NCI-H345 treated with DMSO at 0.1 percent for 48 hours (cell line): Measurements from ENCODE around the gene ZNF44.

Source experiments
- DNase-seq: peaks from one replicate; lab custom pipeline; 2025; ENCODE audit not compliant: unreplicated experiment; lab: John Stamatoyannopoulos, UW

Gene ZNF44

GRCh38 chr19:12265921-12266704, 28.6 kb downstream of the ZNF44 start:
- no peak for DNase-seq

- no peak for DNase-seq
Observed at GRCh38 chr19:12261554-12261953, 33.1 kb downstream of the ZNF44 start.

GRCh38 chr19:12260861-12261260, 33.8 kb downstream of the ZNF44 start:
- DNase-seq: no peak

- no peak for DNase-seq
Observed at GRCh38 chr19:12260236-12260635, 34.4 kb downstream of the ZNF44 start.

GRCh38 chr19:12255372-12255771, 39.3 kb downstream of the ZNF44 start:
- DNase-seq: no peak

DNA sequence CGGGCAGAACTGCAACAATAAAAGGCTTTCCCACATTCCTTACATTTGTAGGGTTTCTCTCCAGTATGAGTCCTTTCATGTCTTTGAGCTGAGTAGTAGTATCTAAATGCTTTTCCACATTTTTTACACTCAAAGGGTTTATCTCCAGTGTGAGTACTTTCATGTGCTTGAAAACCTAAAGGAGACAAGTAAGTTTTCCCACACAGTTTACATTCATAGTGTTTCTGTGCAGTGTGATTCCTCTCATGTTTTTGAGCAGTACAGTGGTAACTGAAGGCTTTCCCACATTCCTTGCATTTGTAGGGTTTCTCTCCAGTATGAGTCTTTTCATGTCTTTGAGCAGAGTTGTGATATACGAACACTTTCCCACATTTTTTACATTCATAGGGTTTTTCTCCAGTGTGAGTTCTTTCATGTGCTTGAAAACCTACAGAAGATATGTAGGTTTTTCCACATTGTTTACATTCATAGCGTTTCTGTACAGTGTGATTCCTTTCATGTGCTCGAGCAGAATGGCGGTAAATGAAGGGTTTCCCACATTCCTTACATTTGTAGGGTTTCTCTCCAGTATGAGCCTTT, 47.0 kb downstream of the ZNF44 start:
- no peak for DNase-seq

DNA sequence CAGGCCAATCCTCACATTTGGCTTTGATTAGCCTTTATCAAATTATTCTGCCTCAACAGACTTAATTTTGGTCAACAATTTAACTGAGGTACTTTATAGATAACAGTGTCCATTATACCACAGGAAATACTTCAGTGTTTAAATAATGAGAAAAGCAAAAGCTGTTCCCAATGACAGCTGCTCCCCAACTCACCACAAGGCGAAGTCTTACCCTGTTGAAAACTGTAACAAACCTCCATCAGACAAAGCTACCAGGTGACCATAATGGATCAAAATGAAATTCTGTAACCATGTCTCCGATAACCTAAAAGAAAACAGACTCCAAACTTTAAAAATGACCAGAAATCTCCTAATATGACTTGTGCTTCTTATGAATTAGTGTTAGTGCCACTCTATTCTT, 50.3 kb downstream of the ZNF44 start:
- no peak for DNase-seq

GRCh38 chr19:12237143-12237839, 57.4 kb downstream of the ZNF44 start:
- DNase-seq: no peak

DNA sequence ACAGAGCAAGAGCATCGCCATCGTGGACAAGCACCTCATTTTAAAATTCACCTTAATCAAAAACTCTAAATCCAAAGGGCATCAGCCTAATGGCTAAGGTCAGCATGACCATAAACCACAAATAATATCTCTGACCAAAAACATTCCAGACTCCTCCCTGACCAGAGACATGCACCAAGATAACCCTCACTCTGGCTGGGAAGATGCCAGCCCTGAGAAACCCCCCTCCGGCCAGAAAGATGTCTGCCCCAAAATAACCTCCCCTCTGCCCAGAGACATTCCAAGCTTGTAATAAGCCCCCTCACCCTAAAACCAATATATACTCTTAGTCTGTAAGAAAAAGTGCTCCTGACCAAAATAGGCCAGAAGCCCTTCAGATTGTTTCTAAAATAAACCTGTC, 61.7 kb downstream of the ZNF44 start:
- DNase-seq: no peak

GRCh38 chr19:12230751-12231733, 63.6 kb downstream of the ZNF44 start:
- DNase-seq: no peak

DNA sequence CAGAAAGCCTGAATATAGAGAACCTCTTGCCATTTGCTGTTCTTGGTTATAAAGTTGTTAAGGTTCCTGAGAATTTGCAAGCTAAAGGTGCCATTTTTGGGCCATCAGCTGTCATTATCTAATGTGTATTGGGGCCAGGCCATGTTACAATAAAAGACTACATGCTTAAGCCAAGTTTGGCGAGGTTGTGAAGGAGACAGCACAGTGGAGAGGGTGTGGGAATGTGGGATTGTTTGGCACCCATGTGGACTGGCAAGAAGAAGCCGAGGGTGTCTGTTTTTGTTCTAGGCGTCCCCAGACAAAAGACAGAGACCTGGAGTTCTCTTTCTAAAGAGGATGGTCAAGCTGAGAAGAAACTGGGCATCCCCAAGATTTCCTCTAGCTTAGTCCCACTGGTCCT, 64.7 kb downstream of the ZNF44 start:
- DNase-seq: no peak

DNA sequence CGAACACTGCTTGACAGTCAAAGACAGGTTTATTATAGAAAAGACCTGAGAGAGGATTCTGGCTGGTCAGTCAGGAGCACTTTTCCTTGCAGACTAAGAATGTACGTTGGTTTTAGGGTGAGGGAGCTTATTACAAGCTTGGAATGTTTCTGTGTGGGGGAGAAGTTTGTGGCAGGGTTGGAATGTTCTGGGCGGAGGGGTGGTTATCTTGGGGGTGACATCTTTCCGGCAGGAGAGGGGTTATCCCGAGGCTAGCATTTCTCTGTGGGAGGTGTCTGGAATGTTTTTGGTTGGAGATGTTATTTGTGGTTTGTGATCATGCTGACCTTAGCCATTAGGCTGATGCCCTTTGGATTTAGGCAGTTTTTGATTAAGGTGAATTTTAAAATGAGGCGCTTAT, 70.0 kb downstream of the ZNF44 start:
- DNase-seq: no peak

DNA sequence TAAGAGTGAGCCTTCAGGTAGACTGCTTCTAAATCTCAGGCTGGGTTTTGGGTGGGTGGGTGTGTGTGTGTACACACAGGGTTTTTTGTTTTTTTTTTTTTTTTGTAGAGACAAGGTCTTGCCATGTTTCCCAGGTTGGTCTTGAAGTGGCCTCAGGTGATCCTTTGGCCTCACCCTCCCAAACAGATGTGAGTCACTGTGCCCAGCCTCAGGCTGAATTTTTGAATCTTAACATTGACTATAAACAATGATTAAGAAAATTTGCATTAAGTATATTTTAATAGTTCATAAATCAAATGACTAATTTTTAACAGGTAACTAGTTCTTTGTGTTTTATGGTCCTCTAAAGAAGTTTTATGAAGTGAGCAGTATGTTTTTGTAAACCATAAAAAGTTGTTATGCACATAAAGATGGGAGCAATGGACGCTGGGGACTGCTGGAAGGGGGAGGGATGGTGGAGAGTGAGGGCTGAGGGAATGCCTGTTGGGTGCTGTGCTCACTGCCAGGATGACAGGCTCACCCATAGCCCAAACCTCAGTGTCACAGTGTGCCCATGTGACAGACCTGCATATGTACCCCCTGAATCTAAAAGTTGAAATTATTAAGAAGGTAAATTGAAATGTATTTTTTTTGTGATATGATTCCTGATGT, 71.6 kb downstream of the ZNF44 start:
- DNase-seq: no peak
